HTR-8/SVneo (cell line): ENCODE measurements around the gene DNAH2.

Experiments
- DNase-seq: peaks from one replicate; pipeline ENCODE4 v3.0.0; 2011; ENCODE audit warnings: low spot score, mixed read lengths; ENCODE audit not compliant: insufficient read length
- FAIRE-seq: peaks from 2 replicates; lab custom pipeline; 2011; peaks lifted over from hg19 to GRCh38; lab: Jason Lieb, UNC

DNAH2 gene, protein sequence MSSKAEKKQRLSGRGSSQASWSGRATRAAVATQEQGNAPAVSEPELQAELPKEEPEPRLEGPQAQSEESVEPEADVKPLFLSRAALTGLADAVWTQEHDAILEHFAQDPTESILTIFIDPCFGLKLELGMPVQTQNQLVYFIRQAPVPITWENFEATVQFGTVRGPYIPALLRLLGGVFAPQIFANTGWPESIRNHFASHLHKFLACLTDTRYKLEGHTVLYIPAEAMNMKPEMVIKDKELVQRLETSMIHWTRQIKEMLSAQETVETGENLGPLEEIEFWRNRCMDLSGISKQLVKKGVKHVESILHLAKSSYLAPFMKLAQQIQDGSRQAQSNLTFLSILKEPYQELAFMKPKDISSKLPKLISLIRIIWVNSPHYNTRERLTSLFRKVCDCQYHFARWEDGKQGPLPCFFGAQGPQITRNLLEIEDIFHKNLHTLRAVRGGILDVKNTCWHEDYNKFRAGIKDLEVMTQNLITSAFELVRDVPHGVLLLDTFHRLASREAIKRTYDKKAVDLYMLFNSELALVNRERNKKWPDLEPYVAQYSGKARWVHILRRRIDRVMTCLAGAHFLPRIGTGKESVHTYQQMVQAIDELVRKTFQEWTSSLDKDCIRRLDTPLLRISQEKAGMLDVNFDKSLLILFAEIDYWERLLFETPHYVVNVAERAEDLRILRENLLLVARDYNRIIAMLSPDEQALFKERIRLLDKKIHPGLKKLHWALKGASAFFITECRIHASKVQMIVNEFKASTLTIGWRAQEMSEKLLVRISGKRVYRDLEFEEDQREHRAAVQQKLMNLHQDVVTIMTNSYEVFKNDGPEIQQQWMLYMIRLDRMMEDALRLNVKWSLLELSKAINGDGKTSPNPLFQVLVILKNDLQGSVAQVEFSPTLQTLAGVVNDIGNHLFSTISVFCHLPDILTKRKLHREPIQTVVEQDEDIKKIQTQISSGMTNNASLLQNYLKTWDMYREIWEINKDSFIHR (N-terminal part only)

DNA sequence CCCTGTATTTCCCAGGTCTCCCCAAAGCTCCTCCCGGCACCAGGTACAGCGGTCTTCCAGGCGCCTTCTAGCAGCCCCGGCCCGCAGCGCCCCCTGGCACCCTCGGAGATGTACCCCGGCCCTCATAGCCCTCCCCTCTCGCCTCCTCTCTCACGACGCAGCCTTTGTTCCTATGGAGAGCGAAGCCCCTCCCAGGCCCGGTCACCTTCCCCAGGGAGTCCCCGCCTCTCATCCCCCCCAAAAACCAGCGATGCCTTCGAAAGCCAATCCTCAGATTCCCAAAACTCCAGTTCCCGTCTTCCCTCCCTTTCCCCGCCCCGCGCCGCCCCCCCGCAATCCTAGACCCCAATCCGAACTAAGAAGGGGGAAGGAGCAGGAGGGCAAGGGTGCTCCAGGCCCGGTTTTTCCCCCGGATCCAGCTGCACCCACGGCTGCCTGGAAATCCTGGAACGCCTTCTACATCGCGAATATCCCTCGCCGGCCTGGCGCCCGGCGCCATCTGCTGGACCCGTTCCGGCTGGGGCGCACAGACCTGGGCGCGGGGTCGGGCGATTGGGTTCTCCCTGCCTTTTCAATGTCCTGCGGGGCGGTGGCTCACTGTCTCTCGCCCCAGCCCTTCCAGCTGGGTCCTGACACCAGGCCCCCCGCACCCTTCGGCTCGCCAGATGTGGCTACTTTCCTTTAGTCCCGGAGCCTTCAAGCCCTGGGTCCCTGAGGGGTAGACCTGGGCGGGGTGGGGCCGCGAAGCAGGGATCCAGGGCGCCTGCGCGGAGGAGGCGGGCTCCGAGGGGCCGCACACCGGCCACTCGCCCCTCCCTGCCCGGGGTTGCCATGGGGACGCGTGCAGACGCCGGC is at the start of gene DNAH2:
DNAH2 (plus strand) TSS at position 844 of the 855 bp plus-strand sequence. CDS start 1,991 bp downstream, outside the sequence.
- DNase-seq: peak; percentile 91
- FAIRE-seq: peak; percentile 89

- FAIRE-seq (no peak), DNase-seq (no peak)
Measured at GRCh38 chr17:7668482-7668881, 49.1 kb upstream of the DNAH2 start.

GRCh38 chr17:7673239-7673638 is 44.3 kb upstream of the DNAH2 start:
- DNase-seq: no peak
- FAIRE-seq: no peak

- FAIRE-seq: no peak
- DNase-seq: no peak
Measured at GRCh38 chr17:7674934-7675333, 42.6 kb upstream of the DNAH2 start.

DNA sequence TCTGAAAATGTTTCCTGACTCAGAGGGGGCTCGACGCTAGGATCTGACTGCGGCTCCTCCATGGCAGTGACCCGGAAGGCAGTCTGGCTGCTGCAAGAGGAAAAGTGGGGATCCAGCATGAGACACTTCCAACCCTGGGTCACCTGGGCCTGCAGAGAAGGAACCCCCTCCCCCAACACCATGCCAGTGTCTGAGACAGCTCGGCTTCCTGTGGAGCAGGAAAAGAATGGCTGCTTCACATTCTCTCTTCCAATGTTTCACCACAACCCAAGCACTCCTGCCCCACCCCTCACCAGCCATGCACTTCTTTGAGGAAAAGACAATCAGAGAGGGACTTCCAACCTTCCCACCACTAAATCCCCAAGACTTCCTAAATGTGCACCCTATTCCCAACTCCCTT is 41.0 kb upstream of the DNAH2 start:
- FAIRE-seq (no peak), DNase-seq (no peak)

DNA sequence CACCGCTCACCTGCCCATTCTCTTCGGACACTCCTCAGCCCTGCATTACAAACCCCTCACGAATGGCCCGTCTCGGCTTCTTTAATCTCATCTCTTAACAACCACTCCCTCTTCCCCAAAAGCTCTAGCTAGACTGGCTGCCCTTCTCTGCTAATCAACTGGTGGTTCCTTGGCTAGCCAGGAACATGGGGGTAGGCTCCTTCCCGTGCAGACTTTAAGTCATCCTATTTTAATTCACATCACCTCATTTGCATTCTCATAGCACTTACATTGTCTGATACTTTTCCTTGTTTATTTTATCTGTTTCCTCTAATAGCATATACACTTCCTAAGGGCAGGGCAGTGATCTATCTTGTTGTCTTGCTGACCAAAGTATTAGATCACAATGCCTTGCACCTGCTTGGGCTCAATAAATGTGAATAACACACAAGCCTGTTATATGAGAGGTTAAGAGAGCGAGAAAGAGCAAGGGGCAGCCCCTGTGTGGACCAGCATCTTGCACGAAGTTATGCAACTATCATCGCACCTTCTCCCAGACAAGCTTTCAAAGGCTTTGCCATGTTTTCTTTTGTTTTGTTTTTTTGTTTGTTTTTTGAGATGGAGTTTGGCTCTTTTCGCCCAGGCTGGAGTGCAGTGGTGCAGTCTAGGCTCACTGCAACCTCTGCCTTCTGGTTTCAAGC is 40.0 kb upstream of the DNAH2 start:
- no peak for DNase-seq

GRCh38 chr17:7684851-7685532 is 32.6 kb upstream of the DNAH2 start:
- DNase-seq (no peak), FAIRE-seq (no peak)

More for the DNA sequence above, 40.0 kb upstream of the DNAH2 start:
- FAIRE-seq: no peak

- DNase-seq (peak; percentile 92), FAIRE-seq (no peak)
Measured at GRCh38 chr17:7685533-7686221, 31.9 kb upstream of the DNAH2 start.

- peak; percentile 77 for DNase-seq
Measured at GRCh38 chr17:7686222-7687071, 31.1 kb upstream of the DNAH2 start.

DNA sequence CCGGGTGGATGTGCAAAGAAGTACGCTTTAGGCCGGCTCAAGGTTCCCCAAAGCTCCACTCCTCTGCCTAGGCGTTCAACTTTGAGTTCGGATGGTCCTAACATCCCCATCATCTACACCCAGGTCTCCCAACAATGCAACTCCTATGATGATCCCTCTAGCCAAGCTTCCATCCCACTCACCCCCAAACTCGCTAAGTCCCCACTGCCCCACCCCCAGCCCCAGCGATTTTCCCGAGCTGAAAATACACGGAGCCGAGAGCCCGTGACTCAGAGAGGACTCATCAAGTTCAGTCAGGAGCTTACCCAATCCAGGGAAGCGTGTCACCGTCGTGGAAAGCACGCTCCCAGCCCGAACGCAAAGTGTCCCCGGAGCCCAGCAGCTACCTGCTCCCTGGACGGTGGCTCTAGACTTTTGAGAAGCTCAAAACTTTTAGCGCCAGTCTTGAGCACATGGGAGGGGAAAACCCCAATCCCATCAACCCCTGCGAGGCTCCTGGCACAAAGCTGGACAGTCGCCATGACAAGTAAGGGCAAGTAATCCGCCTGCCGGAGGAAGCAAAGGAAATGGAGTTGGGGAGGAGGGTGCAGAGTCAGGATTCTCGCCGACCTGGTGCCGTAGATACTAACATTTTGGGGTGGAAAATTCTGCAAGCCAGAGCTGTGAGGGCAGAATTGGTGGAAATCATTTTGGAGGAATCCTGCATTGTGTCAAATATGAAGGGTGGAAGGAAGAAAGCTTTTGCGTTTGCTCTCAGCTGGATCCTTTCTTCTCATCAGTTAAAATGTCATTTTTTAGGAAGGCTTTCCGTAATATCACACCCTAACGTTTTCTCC is 30.3 kb upstream of the DNAH2 start, which contains the start of gene TP53:
TP53 (minus strand) TSS at position 419 of the 836 bp plus-strand sequence. CDS start 10,896 bp downstream, outside the sequence.
- DNase-seq: peak; percentile 89
- FAIRE-seq: peak; percentile 91

More at GRCh38 chr17:7686222-7687071, 31.1 kb upstream of the DNAH2 start:
- no peak for FAIRE-seq

- FAIRE-seq (peak; percentile 63), DNase-seq (peak; percentile 98)
Measured at GRCh38 chr17:7687908-7688807, 29.4 kb upstream of the DNAH2 start, which contains the start of gene WRAP53. Gene WRAP53, plus strand, starts transcription at chr17:7688477. Its CDS starts 172 bp downstream, at chr17:7688649.

GRCh38 chr17:7688808-7689316 is 28.7 kb upstream of the DNAH2 start:
- no peak for FAIRE-seq
- no peak for DNase-seq

- FAIRE-seq (no peak), DNase-seq (no peak)
Measured at GRCh38 chr17:7695586-7695985, 22.0 kb upstream of the DNAH2 start.

DNA sequence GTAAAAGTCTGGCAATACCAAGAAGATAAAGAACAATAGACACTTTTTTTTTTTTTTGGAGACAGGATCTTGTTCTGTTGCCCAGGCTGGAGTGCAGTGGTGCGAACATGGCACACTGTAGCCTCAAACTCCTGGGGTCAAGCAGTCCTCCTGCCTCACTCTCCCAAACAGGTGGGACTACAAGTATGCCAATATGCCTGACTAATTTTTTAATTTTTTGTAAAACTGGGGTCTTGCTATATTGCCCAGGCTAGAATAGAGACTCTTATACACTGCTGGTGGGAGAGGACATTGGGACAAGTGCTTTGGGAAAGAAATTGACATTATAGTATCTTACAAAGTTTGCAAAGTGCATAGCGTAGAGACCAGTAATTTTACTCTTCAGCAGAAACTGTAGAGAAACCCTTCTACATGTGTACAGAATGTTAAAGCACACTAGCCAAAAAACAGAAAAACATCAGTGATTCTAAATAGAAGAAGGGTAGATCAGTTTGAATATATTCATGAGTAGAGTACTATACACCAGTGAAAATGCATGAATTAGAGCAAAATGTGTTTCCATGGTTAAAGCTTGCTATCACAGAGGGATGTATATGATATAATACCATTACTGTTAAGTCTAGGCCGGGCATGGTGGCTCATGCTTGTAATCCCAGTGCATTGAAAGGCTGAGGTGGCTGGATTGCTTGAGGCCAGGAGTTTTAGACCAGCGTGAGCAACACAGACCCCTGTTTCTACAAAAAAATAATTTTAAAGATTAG is 19.5 kb upstream of the DNAH2 start:
- no peak for DNase-seq
- FAIRE-seq: no peak
